Measurements from ENCODE around the gene KIF21A. TPM values are rescaled to one million over a fixed set of nuclear protein-coding genes. Genes with fewer than 3 reads are reported as not detected.

Gene KIF21A
- total RNA-seq, 1 donor from 2014 or later: 37.4 TPM

DNA sequence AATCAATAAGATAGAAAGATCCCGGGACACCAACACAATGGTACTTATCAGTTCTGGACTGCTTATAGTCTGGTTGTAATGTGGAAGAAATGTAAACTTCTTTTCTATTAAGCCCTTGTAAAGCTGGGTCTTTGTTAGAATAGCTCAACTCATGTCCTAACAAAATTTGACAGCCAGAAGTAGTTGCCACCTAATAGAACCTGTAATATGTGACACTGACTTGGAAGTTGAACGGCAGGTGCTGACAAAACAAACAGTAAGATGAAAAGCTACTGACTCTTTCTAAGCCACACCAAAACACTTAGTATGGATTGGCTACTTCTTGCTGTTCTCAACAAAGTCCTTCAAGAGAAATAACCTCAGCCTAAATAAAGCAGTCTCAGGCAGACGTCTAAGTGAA lies 56.6 kb downstream of the KIF21A start:
- H3K36me3 ChIP-seq (ENCODE audit: control insufficient read depth, insufficient read depth, low read length): no peaks in the 10 kb centered on the region
- TF ChIP-seq, protein P1, sequence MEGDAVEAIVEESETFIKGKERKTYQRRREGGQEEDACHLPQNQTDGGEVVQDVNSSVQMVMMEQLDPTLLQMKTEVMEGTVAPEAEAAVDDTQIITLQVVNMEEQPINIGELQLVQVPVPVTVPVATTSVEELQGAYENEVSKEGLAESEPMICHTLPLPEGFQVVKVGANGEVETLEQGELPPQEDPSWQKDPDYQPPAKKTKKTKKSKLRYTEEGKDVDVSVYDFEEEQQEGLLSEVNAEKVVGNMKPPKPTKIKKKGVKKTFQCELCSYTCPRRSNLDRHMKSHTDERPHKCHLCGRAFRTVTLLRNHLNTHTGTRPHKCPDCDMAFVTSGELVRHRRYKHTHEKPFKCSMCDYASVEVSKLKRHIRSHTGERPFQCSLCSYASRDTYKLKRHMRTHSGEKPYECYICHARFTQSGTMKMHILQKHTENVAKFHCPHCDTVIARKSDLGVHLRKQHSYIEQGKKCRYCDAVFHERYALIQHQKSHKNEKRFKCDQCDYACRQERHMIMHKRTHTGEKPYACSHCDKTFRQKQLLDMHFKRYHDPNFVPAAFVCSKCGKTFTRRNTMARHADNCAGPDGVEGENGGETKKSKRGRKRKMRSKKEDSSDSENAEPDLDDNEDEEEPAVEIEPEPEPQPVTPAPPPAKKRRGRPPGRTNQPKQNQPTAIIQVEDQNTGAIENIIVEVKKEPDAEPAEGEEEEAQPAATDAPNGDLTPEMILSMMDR (IDR thresholded peaks at IDR 0.05; ENCODE audit: insufficient read depth, low read length, severe bottlenecking): no peak
- DNase-seq (ENCODE audit: low read depth) (no peak), FAIRE-seq (no peak)
- H3K4me3 ChIP-seq (ENCODE audit: low read depth, low read length): no peak overlapping the region
- H3K27me3 ChIP-seq (ENCODE audit: control insufficient read depth, insufficient read depth, low read length): no peaks in the 10 kb centered on the region

DNA sequence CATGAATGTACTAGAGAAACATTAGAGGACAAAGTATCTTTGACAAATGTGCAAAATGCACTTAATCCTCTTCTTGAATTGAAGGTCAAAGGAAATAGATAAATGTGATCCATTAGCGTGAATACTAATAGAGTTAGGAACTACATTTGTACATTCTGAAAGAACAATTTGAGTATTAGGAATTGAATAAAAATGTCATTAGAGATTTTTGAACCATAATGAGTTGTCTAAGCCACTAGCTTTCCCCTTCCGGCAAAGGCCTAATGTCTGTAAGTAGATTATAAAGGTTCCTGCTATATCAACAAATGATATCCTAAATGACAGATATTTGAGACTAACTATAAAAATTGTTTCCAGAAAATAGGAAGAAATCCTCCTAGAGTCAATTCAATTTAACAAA lies 59.8 kb downstream of the KIF21A start:
- no peaks in the 10 kb centered on the region for H3K27me3 ChIP-seq (ENCODE audit: control insufficient read depth, insufficient read depth, low read length)
- TF ChIP-seq, protein P1 (IDR thresholded peaks at IDR 0.05; ENCODE audit: insufficient read depth, low read length, severe bottlenecking): no peak
- FAIRE-seq: no peak
- H3K36me3 ChIP-seq (ENCODE audit: control insufficient read depth, insufficient read depth, low read length): no peaks in the 10 kb centered on the region
- no peak for DNase-seq (ENCODE audit: low read depth)
- H3K4me3 ChIP-seq (ENCODE audit: low read depth, low read length): no peak overlapping the region

DNA sequence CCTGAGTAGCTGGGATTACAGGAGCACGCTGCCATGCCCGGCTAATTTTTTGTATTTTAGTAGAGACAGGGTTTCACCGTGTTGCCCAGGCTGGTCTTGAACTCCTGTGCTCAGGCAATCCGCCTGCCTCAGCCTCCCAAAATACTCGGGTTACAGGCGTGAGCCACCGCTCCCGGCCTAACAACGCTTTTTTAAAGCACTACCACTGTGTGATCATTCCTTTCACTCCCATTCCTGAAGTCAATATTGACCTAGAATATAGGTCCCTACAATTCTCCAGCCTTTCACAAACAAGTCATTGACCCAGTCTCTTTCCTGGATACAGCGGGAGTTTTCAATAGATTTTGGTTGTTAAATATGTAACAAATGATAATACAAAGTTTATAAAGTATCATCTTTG lies 62.8 kb downstream of the KIF21A start:
- no peak overlapping the region for H3K4me3 ChIP-seq (ENCODE audit: low read depth, low read length)
- FAIRE-seq (no peak), DNase-seq (ENCODE audit: low read depth) (no peak)
- TF ChIP-seq, protein P1 (IDR thresholded peaks at IDR 0.05; ENCODE audit: insufficient read depth, low read length, severe bottlenecking): no peak
- no peaks in the 10 kb centered on the region for H3K27me3 ChIP-seq (ENCODE audit: control insufficient read depth, insufficient read depth, low read length)
- no peaks in the 10 kb centered on the region for H3K36me3 ChIP-seq (ENCODE audit: control insufficient read depth, insufficient read depth, low read length)

DNA sequence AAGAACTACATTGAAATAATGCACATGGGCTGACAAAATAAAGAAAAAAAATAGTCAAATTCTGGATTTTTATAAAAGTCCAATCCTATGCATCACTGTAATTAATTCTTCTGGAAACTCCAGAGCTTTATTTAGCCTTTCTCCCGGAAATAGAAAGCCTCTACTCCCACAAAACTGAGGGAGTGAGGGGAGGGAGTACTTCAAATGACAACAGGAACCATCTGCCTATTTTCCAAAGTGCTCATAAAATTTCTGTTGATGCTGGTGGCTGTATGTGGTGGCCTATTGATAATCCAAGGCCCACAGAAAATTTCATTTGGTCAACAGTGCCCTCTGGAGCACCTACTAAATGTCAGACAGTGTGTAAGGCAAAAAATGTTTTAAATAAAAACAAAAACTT lies 64.6 kb downstream of the KIF21A start:
- H3K27me3 ChIP-seq (ENCODE audit: control insufficient read depth, insufficient read depth, low read length): no peaks in the 10 kb centered on the region
- no peak overlapping the region for H3K4me3 ChIP-seq (ENCODE audit: low read depth, low read length)
- DNase-seq (ENCODE audit: low read depth): no peak
- no peak for FAIRE-seq
- TF ChIP-seq, protein P1 (IDR thresholded peaks at IDR 0.05; ENCODE audit: insufficient read depth, low read length, severe bottlenecking): no peak
- no peaks in the 10 kb centered on the region for H3K36me3 ChIP-seq (ENCODE audit: control insufficient read depth, insufficient read depth, low read length)

DNA sequence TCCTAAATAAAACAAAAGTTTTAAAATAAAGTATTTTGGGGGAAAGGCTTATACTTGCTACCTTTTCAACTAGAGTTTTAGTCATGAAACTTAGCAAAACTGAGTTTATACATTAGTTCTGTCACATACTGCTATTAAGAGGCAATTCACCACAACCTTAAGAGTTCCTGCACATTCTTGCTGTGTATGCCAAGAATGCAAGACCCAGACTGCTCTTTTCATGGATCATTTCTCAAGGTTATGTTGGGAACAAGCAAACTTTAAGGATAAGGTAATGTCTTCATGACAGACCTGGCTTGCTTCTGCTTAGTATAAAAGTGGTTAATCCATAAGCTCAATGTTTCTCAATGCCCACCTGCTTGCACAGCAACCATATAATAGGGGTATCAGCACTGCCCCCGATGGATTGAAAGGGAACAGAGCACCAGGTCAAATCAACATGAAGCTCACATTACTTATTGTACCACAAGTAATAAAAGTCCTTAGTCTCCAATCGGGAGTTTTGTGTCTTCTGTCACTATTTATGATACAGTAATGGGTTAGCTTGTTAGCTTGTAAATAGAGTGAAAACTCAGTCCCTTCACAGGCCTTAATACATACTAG lies 67.6 kb downstream of the KIF21A start:
- no peaks in the 10 kb centered on the region for H3K27me3 ChIP-seq (ENCODE audit: control insufficient read depth, insufficient read depth, low read length)
- H3K4me3 ChIP-seq (ENCODE audit: low read depth, low read length): no peak overlapping the region
- FAIRE-seq (no peak), DNase-seq (ENCODE audit: low read depth) (no peak)
- TF ChIP-seq, protein P1 (IDR thresholded peaks at IDR 0.05; ENCODE audit: insufficient read depth, low read length, severe bottlenecking): no peak
- no peaks in the 10 kb centered on the region for H3K36me3 ChIP-seq (ENCODE audit: control insufficient read depth, insufficient read depth, low read length)

DNA sequence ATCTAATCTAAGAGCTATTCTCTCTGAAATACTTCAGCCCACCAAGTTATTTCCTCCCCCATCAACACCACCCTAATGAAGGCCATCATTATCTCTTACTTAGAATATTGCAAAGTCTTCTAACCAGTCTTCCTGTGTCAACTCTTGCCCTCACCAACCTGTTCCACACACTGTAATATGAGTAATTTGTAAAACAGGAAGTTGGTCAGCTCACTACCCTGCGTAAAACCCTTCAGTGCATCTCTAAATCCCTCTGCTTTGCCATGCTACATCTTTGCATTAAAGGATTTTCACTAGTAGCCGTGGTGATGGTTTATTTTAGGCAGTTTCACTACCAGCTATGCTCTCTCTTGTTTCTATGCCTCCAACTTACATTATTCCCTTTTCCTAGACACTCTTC lies 70.0 kb downstream of the KIF21A start:
- TF ChIP-seq, protein P1 (IDR thresholded peaks at IDR 0.05; ENCODE audit: insufficient read depth, low read length, severe bottlenecking): no peak
- no peak for FAIRE-seq
- DNase-seq (ENCODE audit: low read depth): peak; percentile 57
- Histone ChIP-seq H3K36me3 (ENCODE audit: control insufficient read depth, insufficient read depth, low read length) (no peaks in the 10 kb centered on the region), H3K4me3 (ENCODE audit: low read depth, low read length) (no peak overlapping the region), H3K27me3 (ENCODE audit: control insufficient read depth, insufficient read depth, low read length) (no peaks in the 10 kb centered on the region)

Data from bronchial epithelial cell (primary cell).